Tibial nerve (tissue), 4 donors: Measurements from ENCODE around the gene OTUD7B. TPM values are rescaled to one million over a fixed set of nuclear protein-coding genes. Genes with fewer than 3 reads are reported as not detected.
A peak's percentile ranks its signal among the peaks of the same experiment; 100 is the strongest.

Source experiments
- DNase-seq, 2 donors: peaks; one replicate each; pipeline ENCODE4 v3.0.0-alpha.2; 2019; ENCODE audit warnings: low spot score in 2 of 2
- H3K27ac ChIP-seq, 4 donors: fragments of 200-600 bp; sonication (generic) in 3 of 4; one replicate each; pipeline ENCODE4 v1.5.1; 2017 to 2019; ENCODE audit warnings: mild to moderate bottlenecking in 1 of 4
- H3K27me3 ChIP-seq, 2 donors: fragments of 200-600 bp; sonication (generic) in 1 of 2; one replicate each; pipeline versions ENCODE4 v1.5.1 to v1.6.0; 2017 to 2019
- H3K36me3 ChIP-seq, 3 donors: fragments of 200-600 bp; sonication (generic); one replicate each; pipeline ENCODE4 v1.5.1; 2018 to 2019
- H3K4me1 ChIP-seq, 4 donors: fragments of 200-600 bp; sonication (generic) in 3 of 4; one replicate each; pipeline ENCODE4 v1.5.1; 2017 to 2019
- H3K4me3 ChIP-seq, 4 donors: fragments of 200-600 bp; sonication (generic) in 3 of 4; one replicate each; pipeline ENCODE4 v1.5.1; 2017 to 2019; ENCODE audit warnings: mild to moderate bottlenecking in 1 of 4, moderate library complexity in 1 of 4
- H3K9me3 ChIP-seq, 4 donors: fragments of 200-600 bp; sonication (generic) in 3 of 4; one replicate each; pipeline ENCODE4 v1.5.1; 2017 to 2019
- CTCF ChIP-seq, 5 experiments: fragments of 200-600 bp in 3 of 5; fragments of 450-650 bp in 2 of 5; sonication (generic) in 3 of 5; IDR thresholded peaks; one replicate each; pipeline ENCODE4 v1.5.1; 2016 to 2019; ENCODE audit warnings: antibody characterized with exemption in 5 of 5, mild to moderate bottlenecking in 3 of 5, moderate library complexity in 2 of 5
- EP300 ChIP-seq, 2 donors: sonication (generic); formaldehyde crosslinking; IDR thresholded peaks; one replicate each; pipeline ENCODE4 v1.6.1; 2017; ENCODE audit warnings: antibody characterized with exemption in 2 of 2, mild to moderate bottlenecking in 1 of 2
- POLR2A ChIP-seq, 2 donors: fragments of 450-650 bp; IDR thresholded peaks; one replicate each; pipeline ENCODE4 v1.6.1; 2017; ENCODE audit warnings: antibody characterized with exemption in 2 of 2, mild to moderate bottlenecking in 2 of 2, moderate library complexity in 2 of 2
- WGBS, 2 donors: methylation state at CpG; one replicate each; pipeline ENCODE4 v1.1.5; 2018; 5-methylcytosine and 5-hydroxymethylcytosine counted together
- total RNA-seq, 4 donors: library from RNA; depleted of rRNA; stranded (reverse); fragments of >200 nt; gene quantifications; one replicate each; pipeline ENCODE4 v1.1.0, GENCODE V29; 2016

OTUD7B gene
- total RNA-seq, 4 donors from 2014 or later = 54.3 to 84.6 (median 80.1) TPM

- H3K4me1 ChIP-seq = peaks cover 0 to 61% (median 9%) of the 10 kb centered on the region in 4 donors
- no peaks in the 10 kb centered on the region for H3K27me3 ChIP-seq
- 94 to 95% methylated on average over 3 of the region's 3 CpGs for WGBS, 2 donors
- TF ChIP-seq POLR2A (IDR thresholded peaks at IDR 0.05) (no peak), CTCF (IDR thresholded peaks at IDR 0.05) (no peak), EP300 (IDR thresholded peaks at IDR 0.05) (no peak)
- no peak overlapping the region for H3K4me3 ChIP-seq
- no peak overlapping the region for H3K27ac ChIP-seq
- peaks cover 0 to 26% (median 0%) of the 10 kb centered on the region in 3 donors for H3K36me3 ChIP-seq
- no peaks in the 10 kb centered on the region for H3K9me3 ChIP-seq
- DNase-seq = no peak
These were observed 30.5 kb downstream of the OTUD7B start for GRCh38 chr1:149979972-149980540.

GRCh38 chr1:149979245-149979971 is 31.1 kb downstream of the OTUD7B start:
- no peak for TF ChIP-seq EP300 (IDR thresholded peaks at IDR 0.05)
- no peak for TF ChIP-seq CTCF (IDR thresholded peaks at IDR 0.05)
- no peak for TF ChIP-seq POLR2A (IDR thresholded peaks at IDR 0.05)
- H3K9me3 ChIP-seq = no peaks in the 10 kb centered on the region
- DNase-seq = no peak
- no peak overlapping the region for H3K4me3 ChIP-seq
- peaks cover 0 to 29% (median 0%) of the 10 kb centered on the region in 3 donors for H3K36me3 ChIP-seq
- no peak overlapping the region for H3K27ac ChIP-seq
- WGBS, 2 donors = 90 to 94% methylated on average over 2 of the region's 2 CpGs
- H3K27me3 ChIP-seq = no peaks in the 10 kb centered on the region
- H3K4me1 ChIP-seq = peaks cover 0 to 54% (median 9%) of the 10 kb centered on the region in 4 donors

- peaks cover 0 to 46% (median 9%) of the 10 kb centered on the region in 4 donors for H3K4me1 ChIP-seq
These were observed 31.9 kb downstream of the OTUD7B start for GRCh38 chr1:149978547-149979023.

GRCh38 chr1:149977345-149977744 is 33.2 kb downstream of the OTUD7B start:
- Histone ChIP-seq H3K4me1 (peaks cover 0 to 38% (median 9%) of the 10 kb centered on the region in 4 donors), H3K27me3 (no peaks in the 10 kb centered on the region), H3K36me3 (peaks cover 0 to 50% (median 0%) of the 10 kb centered on the region in 3 donors), H3K9me3 (no peaks in the 10 kb centered on the region), H3K27ac (no peak overlapping the region), H3K4me3 (no peak overlapping the region)
- no peak for DNase-seq
- 91% methylated on average over 3 of the region's 3 CpGs for whole genome bisulfite sequencing, 2 donors
- TF ChIP-seq POLR2A (IDR thresholded peaks at IDR 0.05) (no peak), CTCF (IDR thresholded peaks at IDR 0.05) (no peak), EP300 (IDR thresholded peaks at IDR 0.05) (no peak)

More at GRCh38 chr1:149978547-149979023, 31.9 kb downstream of the OTUD7B start:
- H3K36me3 ChIP-seq = peaks cover 0 to 38% (median 0%) of the 10 kb centered on the region in 3 donors
- DNase-seq = peak in 1 of 2 donors; percentile 13
- no peaks in the 10 kb centered on the region for H3K27me3 ChIP-seq
- TF ChIP-seq POLR2A (IDR thresholded peaks at IDR 0.05) = no peak
- no peak for TF ChIP-seq CTCF (IDR thresholded peaks at IDR 0.05)
- TF ChIP-seq EP300 (IDR thresholded peaks at IDR 0.05) = no peak
- H3K27ac ChIP-seq = peak overlapping the region in 2 of 4 donors; percentile 13 to 29
- H3K9me3 ChIP-seq = no peaks in the 10 kb centered on the region
- WGBS, 2 donors = 30 to 44% methylated on average over 1 of the region's 1 CpG
- no peak overlapping the region for H3K4me3 ChIP-seq

GRCh38 chr1:149972547-149972946 is 38.0 kb downstream of the OTUD7B start:
- WGBS, 2 donors = 91 to 99% methylated on average over 2 of the region's 2 CpGs
- H3K9me3 ChIP-seq = no peaks in the 10 kb centered on the region
- no peak overlapping the region for H3K4me3 ChIP-seq
- peaks cover 0 to 98% (median 3%) of the 10 kb centered on the region in 3 donors for H3K36me3 ChIP-seq
- H3K27ac ChIP-seq = no peak overlapping the region
- no peak for DNase-seq
- TF ChIP-seq CTCF (IDR thresholded peaks at IDR 0.05) (no peak), POLR2A (IDR thresholded peaks at IDR 0.05) (no peak)
- H3K27me3 ChIP-seq = no peaks in the 10 kb centered on the region
- H3K4me1 ChIP-seq = peaks cover 0 to 4% (median 0%) of the 10 kb centered on the region in 4 donors
